Measurements from ENCODE around the gene KLHDC7A.

The KLHDC7A gene

DNA sequence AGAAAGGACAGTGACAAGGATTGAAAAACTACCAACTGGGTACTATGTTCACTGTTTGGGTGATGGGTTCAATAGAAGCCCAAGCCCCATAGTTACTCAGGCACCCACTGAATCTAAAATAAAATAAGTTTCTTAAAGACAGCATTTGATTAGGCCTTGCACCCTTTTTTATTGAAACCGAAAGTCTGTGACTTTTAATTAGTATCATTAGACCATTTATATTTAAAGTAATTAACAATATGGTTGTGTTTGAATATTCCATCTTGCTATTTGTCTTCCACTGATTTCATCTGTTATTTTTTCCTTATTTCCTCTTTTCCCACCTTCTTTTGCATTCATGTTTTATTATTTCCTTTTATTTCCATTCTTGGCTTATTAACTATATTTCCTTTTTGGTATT, 27.4 kb downstream of the KLHDC7A start:
- no peak for DNase-seq (ENCODE audit: low read depth)

DNA sequence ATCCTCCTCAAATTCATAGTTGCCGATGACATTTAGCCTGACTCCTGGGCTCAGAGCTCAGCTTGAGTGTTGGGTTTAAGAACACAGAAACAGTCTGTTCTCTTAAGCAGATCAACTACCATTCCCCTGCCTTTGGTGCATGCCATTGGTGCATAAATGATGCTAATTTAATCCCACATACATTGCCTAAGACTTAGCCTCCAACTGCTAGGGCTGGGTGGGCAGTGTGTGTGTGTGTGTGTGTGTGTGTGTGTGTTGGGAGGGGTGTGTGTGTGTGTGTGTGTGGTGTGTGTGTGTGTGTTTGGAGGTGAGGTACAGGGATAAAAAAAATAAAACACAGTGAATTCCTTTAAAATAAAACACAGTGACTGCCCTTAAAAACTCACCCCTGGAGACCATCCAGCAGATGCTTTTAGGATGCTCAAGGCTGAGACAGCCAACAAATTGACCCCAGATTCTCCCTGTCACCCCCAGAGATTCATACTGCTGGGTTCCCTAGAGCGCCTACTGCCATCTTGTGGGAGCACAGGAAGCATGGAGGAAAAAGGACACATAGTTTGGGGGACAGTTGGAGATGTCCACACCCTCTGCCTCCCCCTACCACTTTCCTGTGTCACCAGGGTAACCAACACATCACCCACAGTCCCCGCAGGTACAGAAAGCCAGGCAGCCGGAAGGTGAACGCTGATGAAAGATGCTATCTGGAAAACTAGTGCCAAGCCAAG, 30.6 kb downstream of the KLHDC7A start:
- DNase-seq (ENCODE audit: low read depth) = no peak

DNA sequence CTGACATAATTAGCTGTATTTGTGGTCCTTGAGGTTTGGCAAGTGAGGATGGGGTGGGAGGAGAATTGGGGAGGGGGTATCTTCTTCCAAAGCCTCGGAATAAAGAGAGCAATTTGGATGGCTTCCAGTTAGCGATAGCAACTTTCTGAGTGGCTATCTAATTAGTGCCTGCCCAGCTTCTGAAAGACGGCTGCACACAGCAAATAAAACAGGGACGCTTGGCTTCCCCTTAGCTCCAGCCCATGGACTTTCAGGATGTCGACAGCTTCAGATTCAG, 31.1 kb downstream of the KLHDC7A start:
- no peak for DNase-seq (ENCODE audit: low read depth)

DNA sequence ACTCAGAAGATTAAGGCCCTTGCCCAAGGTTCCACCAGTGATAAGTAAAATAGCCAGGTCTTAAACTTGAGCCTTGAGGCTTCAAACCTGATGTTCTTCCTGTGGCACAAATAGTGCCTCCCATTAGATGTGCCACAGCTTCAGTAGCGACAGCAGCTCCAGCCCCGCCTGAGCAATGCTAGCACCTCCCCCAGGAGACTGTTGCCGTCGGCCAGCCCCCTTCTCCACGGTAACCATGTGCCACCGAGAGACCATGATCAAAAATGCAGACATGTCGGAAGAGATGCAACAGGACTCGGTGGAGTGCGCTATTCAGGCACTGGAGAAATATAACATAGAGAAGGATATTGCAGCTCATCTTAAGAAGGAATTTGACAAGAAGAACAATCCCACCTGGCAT, 32.2 kb downstream of the KLHDC7A start:
- no peak for DNase-seq (ENCODE audit: low read depth)

DNA sequence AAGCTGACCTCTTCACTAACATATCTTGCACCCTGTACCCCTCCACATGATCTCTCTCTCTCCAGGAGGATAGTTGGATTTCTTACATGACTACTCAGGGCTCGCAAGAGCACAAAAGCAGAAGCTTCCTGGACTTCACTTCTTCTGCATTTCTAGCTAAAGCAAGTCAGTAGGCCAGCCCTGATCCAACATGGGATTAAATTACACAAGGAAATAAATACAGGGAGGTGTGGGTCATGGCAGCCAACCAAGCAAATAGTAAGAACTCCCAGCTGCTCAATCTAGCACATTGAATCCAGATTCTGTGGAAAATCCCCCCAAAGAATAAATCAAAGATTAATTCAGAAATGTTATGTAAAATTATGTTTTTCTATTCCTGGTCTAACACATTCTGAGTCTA, 33.3 kb downstream of the KLHDC7A start:
- DNase-seq (ENCODE audit: low read depth) = no peak

DNA sequence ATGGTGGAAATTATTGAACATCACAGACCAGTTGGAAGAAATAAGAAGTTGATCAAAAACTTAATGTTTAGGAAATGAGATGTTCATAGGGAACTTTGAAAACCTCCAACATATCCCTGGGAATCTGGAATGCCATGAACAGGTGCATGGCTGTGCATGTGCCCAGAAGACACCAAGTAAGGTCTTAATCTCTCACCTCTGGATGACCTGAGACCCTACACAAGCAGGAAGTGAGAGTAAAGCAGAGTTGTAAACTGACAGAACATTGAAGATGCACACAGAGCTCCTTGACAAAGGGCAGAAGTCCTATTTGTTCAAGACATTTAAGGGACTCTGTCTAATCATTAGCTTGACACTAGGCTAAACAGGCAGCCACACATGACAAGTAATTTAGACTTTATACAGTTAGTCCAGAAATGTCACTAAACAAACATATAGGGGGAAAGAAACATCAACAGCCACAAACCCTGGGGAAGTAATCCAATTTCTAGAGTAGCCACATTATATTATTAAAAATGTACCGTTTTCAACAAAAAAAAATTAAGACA, 34.5 kb downstream of the KLHDC7A start:
- no peak for DNase-seq (ENCODE audit: low read depth)

DNA sequence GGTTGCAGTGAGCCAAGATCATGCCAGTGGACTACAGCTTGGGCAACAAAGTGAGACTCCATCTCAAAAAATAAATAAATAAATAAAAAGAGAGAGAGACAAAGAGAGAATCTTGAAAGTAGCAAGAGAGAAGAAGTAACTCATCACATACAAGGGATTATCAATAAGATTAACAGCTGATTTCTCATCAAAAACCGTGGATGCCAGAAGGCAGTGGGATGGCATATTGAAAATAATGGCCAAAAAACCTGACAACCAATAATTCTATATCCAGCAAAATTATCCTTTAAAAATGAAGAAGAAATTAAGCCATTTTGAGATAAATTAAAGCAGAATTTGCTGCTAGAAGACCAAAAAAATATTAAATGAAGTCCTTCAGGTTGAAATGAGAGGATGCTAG, 35.7 kb downstream of the KLHDC7A start:
- no peak for DNase-seq (ENCODE audit: low read depth)

DNA sequence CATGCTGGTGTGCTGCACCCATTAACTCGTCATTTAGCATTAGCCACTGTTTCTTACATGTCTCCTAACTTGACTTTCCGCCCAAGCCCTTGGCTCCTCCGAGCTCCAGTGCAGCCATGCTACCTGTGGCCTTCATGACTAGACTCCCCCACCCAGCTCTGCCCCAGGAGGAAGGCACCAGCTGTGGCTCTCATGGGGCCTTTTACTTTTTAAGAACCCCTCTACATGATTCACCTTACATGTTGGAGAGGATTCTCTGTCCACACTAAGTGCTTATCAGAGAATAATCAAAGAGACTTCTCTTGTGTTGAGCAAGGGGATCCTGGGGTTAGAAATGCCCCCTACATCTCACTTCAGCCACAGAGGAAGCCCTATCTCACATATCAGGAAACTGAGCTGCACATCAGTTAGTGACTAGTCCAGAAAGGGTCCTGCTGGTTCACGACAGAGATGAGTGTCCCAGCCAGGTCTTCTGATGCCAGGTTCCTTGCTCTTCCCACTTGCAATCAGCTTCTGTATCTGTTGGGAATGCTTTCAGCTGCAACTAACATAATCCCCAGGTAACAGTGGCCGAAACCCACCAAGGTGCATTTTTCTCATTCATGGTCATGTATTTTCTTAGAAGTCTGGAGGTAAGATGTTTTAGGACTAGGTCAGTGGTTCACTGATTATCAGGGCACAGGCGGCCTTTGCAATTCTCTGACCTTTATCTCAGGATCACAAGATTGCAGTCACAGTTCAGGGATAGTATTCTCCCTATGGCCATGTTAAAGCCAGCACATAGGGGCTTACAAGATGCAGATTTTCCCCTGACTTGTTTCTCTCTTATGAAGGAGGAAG, 45.9 kb downstream of the KLHDC7A start:
- DNase-seq (ENCODE audit: low read depth) = no peak

DNA sequence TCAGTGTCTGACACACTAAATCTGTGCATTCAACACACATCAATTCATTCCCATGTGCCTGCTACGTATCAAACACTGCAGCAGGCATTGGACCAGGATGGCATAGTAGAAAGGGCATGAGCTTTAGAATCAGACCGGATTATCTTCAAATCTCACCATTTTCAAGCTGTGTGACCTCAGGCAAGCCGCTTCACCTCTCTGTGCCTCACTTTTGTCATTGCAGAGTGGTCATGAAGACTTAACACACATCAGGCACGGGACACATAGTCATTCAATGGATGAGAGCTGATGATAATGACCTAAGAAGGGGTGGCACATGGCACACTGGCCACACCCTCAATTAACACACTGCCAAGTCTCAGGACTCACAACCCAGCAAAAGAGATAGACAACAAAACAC, 46.8 kb downstream of the KLHDC7A start:
- no peak for DNase-seq (ENCODE audit: low read depth)

DNA sequence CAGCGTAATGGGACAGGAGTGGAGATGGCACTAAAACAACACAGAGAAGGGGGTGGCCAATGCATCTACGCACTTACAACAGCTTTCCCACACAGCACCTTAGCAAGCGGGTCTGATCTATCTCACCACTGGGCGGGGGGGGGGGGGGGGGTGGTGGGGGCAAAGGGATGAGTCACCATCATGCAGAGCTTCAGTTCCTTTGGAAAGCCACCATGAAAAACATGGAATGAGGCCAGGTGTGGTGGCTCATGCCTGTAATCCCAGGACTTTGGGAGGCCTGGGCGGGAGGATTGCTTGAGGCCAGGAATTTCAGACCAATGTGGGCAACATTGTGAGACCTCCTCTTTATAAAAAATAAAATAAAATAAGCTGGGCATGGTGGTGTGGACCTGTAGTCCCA, 47.2 kb downstream of the KLHDC7A start:
- no peak for DNase-seq (ENCODE audit: low read depth)

DNA sequence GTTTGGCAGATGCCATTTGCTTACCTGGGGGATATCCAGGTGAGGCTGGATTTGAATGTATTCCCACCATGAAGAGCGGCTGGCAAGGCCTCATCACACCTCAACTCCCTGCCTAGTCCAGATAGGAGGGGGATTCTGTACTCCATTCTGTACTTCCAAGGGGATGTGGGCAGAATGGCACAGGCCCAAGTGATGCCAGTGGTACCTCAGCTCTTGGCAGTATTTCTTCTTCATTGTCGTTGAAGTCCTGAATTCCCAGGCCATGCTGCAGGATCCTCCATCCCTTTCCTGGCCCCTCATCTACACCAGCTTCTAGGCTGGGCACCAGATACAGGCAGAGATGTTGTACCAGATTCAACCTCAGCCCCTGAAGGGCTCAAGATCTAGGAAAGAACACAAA, 47.9 kb downstream of the KLHDC7A start:
- DNase-seq (ENCODE audit: low read depth) = no peak

DNA sequence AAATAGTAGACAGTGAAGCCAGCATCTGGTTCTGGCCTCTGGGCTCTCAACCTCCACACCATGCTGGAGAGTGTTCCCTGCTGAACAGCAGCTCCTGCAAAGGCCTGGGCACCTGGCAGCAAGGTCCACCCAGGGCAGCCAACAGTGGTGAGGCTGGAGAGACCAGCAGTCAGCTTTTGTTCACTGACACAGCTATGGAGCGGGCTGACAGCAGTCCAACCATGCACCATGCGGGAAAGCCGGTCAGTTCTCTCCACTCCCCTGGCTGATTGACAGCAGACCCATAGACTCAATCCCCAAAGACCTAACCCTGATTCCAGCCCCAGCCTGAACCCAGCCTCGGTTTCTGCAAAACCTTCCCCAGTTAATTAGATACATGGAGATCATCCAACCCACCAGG, 49.0 kb downstream of the KLHDC7A start:
- DNase-seq (ENCODE audit: low read depth) = no peak

DNA sequence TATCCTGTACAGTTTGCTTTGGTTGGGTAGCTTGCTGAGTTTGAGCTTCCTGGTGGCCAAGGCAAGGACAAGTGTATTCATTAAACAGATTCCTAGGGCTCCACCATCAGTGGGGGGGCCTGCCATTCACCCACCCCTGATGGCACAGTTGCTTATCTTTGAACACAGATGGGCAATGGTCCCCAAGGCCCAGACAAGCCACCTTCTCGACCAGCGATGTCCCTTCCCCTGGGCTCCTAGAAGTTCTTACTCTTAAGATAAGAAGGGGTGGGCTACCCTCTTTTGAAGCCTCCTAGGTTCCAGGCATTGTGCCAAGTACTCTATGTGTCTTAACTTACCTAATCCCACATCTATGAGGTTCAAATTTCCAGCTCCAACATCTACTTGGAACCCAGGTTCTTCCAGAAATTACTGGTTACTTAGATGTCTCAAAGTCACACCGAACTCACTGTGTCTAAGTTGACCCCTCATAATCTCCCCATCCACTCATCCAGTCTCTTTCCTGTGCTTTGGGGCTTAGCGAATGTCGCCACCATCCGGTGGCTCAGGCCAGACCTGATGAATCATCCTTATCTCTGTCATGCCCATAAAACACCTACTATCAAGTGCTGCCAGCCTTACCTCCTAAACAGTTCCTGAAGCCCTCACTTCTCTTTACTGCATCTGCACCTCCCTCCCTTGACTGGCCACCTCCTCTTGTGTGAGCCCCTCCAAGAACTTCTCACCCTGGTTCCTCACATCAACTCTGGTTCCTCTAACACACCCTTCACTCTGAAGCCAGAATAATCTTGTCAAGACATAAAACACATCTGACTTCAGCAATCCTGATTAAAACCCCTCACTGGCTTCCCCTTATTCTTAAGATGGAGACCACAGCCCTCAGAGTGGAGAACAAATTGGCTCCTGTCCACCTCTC, 50.1 kb downstream of the KLHDC7A start:
- DNase-seq (ENCODE audit: low read depth) = no peak

DNA sequence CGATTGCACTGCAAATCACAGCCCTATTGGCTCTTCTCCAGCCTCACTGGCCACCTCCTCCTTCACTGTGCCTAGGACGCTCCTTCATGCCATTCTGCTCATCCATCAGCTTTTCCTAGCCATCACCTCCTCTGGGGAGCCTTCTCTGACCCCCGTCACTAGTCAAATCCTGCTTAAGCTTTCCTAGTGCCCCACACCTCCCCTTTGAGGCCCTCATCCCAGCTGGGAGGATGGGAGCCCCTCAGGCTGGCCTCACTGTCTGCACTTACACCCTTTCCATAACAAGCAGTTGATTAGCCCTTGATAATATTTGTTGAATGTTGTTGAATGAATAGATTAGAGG, 50.7 kb downstream of the KLHDC7A start:
- DNase-seq (ENCODE audit: low read depth) = no peak

DNA sequence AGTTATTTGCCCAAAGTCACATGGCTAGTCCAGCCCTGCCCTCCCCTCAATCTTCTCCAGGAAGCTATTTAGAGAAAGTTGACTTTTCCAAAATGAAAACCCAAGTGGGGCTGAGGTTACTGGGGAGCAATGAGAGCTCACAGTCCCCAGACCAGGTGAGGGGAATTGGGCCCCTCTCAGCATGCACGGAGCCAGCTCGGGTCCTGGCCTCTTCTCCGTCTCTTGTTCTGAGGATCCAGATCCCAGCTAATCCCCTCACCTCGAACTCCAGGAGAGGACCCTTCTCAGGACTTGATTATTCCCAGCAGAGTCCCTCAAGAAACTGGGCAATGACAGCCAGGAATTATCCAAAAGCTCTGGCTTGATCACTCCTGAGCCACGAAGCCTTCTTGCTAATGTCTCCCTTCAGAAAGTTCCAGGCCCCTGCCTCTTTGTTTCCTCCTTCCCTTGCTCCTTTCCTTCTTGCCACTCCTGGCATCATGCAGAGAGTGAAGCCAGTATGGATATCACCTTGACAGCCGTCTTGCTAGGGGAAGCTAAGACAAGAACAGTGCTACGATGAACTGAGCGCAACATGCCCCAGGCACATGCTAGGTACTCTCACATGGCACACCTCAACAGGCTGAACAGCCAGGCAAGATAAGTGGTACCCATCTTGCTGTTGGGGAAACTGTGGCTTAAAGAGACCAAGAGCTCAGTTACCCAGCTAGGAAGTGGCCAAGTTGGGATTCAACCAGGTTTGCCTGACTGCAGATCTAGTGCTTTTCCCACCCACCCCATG, 51.9 kb downstream of the KLHDC7A start:
- DNase-seq (ENCODE audit: low read depth) = no peak

DNA sequence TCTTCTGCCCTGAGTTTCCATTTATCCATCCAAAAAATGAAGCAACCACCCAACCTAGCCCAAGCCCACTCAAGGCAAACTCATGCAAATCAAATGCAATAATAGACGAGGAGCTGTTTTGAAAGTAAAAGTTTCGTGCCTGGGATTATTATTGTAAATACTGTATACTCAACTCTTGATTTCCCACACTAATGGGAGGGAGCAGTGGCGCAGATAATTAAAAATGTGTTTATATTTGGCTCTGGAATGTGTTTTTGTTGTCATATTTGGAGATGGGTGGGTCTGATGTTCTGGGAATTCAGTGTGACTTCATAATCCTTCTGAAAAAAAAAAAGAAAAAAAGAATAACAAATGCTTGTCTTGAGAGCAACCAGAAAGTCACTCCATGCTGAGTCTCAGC, 52.5 kb downstream of the KLHDC7A start:
- no peak for DNase-seq (ENCODE audit: low read depth)

DNA sequence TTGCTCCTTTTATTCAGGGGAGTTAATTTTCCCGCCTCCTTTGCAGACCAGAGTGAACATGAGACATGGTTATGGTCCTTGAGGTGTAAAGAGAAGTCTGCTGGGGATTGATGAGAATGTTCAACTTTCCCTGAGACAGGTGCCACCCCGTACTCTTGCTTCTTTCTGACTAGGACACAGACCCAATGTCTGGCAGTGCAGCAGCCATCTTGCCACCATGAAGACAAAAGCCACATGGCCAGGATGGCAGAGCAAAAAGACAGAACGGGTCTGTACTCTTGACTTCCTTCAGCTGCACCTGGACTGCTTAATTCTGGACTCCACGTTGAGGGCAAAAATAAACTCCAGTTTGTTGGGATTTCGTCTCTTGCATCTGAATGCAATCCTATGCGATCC, 54.1 kb downstream of the KLHDC7A start:
- DNase-seq (ENCODE audit: low read depth) = no peak
